GM18520 (cell line): ENCODE results near the gene SLC22A2.

Source experiments
- ATAC-seq: cut with Tn5 transposase; IDR thresholded peaks from one replicate; pipeline ENCODE4 v1.9.1; 2021; ENCODE audit not compliant: unreplicated experiment

The SLC22A2 gene

DNA sequence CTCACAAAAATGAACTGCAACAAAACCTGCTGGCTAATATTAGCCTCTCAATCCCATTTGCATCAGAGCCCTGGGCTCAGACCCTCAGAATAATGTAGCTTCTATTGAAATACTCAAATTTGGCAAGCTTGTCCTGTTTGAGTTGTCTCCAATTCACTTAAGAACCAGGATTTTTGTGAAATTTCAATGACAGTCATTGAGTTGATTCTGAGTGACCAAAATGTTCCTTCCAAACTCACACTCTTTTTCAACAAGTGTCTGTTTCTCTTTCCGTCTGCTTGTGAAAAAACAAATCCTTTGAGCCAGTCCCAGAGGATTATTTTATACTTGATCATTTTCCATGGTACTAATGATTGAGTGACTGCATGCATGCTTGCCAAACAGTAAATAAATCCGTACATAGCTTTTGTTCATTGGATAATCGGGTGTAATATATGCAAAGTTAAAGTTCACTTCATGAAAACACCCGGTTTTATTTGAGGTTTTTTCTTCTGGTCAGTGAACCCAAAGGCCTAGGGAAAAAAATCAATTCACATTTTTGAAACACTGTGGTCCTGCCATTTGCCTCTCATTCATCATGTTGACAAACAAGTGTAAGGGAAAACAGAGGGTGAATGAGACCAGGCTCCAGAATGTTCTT is 16.4 kb upstream of the SLC22A2 start:
- no peak for ATAC-seq

DNA sequence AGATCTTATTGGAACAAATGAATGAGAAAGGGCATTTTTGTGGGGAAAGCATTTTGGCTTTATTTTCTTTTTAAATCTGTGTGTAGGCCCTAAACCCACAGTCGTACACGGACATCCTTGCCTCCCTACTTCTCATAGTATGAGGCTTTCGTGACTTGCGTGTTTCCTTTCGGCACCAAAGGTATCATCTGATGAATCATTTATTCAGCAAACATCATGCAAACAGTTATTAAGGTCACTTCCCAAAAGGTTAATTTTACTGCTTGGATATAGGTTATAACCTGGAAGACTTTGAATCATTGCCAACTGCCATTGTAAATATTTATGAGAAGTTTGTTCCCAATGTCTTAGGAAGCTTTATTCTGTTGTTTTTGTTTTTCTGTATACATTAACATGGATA is 15.1 kb upstream of the SLC22A2 start:
- no peak for ATAC-seq

- ATAC-seq, result no peak
Observed at GRCh38 chr6:160273196-160273595, 14.6 kb upstream of the SLC22A2 start.

- ATAC-seq, result no peak
Observed at GRCh38 chr6:160272707-160273106, 14.1 kb upstream of the SLC22A2 start.

GRCh38 chr6:160270347-160270746 is 11.7 kb upstream of the SLC22A2 start:
- ATAC-seq, result no peak

DNA sequence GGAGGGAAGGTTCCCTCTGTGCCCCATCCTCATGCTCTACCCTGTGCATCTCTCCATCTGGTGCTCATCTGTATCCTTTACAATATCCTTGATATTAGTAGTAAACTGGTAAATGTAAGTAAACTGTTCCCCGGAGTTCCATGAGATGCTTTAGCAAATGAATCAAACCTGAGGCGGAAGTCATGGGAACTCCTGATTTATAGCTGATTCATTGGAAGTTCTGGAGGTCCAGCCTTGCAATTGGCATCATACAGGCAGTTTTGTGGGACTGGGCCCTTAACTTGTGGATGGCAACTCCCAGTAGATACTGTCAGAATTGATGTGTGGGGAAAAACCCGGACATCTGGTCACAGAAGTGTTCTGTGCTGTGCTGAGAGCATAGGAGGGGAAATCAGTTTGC is 11.2 kb upstream of the SLC22A2 start:
- no peak for ATAC-seq

DNA sequence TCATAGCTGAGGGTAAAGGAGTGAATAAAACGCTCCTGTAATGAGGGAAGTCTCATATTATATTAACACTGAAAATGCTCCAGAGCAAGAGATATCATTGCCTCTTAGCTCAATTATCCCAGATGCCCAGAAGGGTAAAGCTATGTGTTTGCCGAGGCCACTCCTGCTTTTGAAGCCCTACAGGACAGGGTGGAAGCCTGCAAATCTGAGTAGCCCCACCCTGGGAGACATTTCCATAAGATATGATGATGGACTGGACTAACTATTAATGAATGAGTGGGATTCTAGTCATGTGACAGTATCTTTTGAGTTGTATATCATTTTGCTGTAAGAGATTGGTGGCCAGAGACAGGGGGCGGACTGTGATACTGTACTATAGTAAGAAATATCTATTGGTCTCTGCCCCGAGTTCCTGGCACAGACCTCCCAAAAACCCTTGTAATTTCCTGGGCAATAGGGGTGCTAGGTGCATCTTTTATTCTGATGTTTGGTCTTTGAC is 10.5 kb upstream of the SLC22A2 start:
- no peak for ATAC-seq

GRCh38 chr6:160267102-160267501 is 8.5 kb upstream of the SLC22A2 start:
- ATAC-seq, result no peak

- ATAC-seq, result peak; percentile 80
Observed at GRCh38 chr6:160265869-160266476, 7.4 kb upstream of the SLC22A2 start.

GRCh38 chr6:160264061-160264612 is 5.5 kb upstream of the SLC22A2 start:
- ATAC-seq, result no peak

DNA sequence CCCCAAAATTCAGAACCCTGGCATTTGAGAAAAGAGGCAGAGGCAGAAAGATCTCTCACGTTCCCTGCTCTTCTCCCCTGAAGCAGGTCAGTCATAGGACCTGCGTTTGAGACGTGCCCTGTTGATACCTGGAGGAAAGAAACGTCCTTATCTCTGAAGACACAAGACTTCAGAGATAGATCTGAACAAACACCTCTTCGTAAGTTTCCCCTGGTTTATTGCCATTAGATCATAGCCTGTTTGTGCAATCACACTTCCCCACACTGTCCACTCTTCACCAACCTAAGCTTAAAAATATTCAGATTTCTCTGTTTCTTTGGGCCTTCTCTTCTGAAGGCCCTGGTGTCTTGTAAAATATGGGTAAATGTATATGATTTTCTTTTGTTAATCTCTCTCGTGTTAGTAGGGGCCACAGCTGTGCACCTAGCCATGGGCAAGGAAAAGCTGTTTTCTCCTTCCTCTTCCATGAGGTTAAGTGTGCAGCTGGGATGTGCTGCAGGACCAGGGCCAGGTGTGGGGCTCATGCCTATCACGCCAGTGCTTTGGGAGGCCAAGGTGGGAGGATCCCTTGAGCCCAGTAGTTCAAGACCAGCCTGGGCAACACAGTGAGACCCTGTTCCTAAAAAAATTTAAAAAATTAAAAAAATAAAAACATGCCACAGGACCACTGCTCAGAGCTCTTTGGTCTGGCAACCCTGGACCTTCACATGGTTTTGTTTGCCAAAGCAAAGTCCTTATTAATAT is 4.7 kb upstream of the SLC22A2 start:
- ATAC-seq, result no peak

DNA sequence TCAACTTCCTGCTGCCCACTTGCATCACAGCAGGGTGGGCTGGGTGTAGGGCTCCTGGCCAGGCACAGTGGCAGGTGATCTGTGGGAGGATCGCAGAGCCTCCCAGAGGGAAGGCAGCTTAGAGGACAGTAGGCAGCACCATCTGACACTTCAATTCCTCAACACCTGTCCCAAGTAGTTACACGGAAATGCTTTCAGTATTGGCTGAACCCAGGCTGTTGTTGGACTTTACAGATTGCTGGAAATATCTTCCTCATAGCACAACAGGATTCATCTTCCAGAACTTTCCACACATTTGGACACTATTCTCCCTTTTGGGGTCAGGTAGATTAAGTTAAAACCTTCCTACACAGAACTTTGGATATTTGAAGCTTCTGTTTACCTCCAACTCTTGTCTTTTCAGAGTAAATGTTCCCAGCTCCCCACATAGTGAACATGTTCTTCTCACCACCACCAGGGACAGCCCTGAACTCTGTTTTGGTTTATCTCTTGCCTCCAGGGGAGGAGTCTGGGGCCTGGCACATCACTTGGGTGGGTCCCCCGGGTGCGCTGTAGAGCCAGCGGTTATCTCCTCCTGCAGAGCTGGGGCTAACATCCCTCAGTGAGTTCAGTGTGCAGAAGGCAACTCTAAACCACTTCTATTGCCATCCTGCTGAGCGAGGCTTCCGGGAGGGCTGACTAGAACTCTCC is 3.5 kb upstream of the SLC22A2 start:
- no peak for ATAC-seq

- ATAC-seq, result no peak
Observed at GRCh38 chr6:160260803-160261450, 2.3 kb upstream of the SLC22A2 start.

DNA sequence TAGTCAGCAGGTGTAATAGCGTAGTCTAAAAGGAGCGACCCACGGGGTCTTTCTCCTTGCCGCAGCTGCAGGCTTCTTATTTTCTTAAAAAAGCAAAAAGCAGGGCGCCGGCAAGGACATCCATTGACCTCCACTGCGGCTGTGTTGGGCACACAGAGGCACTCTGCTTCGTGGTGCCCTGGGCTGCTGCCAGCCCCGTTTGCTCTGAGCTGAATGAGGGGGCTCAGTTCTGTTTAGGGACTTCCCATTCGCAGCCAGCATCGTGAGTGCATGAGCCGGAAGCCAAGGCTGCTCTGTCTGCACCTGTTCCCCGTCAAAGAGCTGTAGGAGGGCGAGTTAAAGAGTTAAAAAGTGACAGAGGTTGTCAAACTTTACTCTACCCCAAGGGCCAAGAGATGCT is 1.7 kb upstream of the SLC22A2 start:
- no peak for ATAC-seq

GRCh38 chr6:160259598-160259997 is 977 bp upstream of the SLC22A2 start:
- ATAC-seq, result no peak

- no peak for ATAC-seq
Observed at GRCh38 chr6:160259143-160259425, 463 bp upstream of the SLC22A2 start.

DNA sequence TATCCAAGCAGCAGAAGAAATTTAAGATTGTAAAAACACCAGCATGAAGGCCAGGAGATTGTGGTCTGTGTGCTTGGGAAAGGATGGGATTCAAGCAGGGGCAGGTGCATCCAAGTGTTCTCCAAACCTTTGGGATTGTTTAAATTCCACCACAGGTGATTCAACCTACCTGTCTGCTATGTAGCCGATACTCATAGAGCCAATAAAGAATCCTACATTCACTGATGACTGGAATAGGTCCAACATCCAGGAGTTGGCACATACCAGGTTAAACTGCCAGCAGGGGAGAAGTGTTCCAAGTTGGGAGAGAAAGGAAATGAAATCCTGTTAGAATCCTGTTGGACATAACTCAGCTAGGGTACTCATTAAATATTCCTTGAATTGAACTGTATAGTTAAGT is 2.2 kb downstream of the SLC22A2 start:
- ATAC-seq, result no peak

DNA sequence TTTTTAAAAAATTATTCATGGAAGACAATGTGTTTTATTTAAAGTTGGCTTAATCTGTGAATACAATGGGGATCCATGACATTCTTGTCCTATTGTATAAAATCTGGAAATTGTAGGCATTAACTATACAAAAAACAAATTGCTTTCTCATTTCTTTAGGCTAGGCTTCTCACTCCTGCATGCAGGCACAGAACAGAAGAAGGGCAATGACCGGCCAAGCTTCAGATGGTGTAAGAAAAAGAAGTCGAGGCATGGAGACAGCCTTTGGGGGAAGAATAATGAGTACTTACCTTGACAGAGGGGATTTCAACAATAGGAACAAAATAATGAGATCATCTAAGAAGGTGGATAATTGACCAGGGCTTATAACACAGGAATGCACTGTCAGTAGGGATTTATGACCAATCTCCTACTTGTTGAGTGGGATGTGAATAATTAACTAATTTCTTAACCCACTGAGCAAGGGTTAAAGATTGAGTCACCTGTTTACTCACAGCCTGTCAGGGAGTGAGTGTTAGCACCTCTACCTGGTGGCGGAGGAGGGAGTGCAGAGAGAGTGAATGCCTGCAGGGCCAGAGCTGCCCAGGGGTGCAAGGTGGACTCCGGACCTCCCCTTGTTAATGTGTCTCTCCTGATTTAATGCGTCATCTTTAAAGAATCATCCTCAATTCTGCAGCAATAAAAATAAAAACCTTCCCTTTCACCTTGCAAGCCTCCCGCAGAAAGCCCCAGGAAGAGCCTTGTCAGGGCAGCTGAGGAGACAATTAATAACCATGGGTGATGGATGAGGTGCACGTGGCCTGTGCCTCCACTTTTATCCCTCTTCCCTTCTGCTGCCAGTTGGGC is 3.9 kb downstream of the SLC22A2 start:
- no peak for ATAC-seq

- no peak for ATAC-seq
Observed at GRCh38 chr6:160253714-160254113, 4.9 kb downstream of the SLC22A2 start.

DNA sequence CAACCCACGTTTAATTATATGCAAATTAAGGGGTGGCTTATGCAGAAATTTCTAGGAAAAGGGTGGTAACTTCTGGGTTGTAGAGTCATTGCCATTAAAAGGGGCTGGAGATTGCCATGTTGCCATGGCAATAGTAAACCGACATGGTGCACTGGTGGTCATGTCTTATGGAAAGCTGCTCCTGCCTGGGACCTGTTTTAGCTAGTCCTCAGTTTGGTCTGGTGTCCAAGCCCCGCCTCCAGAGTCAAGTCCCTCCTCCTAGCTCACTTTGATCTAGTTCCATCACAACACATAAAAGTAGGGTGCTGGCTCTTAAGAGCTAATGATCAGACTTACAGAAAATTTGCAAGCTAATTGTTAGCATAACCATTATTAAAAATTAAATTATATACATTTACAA is 5.3 kb downstream of the SLC22A2 start:
- no peak for ATAC-seq
